GM12892 (cell line): ENCODE measurements around the gene CAPN5.

Source experiments
- DNase-seq: peaks from one replicate; pipeline ENCODE4 v3.0.0; 2011; ENCODE audit not compliant: insufficient read length
- FAIRE-seq: peaks from 2 replicates; lab custom pipeline; 2011; peaks lifted over from hg19 to GRCh38; lab: Jason Lieb, UNC
- POLR2A ChIP-seq: IDR thresholded peaks from 2 replicates; pipeline ENCODE4 v1.6.1; 2011; ENCODE audit warnings: low read depth, low read length, control low read depth
- POLR2AphosphoS5 ChIP-seq: IDR thresholded peaks from 2 replicates; pipeline ENCODE4 v1.6.1; 2011; ENCODE audit warnings: low read depth, low read length, control low read depth
- TAF1 ChIP-seq: IDR thresholded peaks from 2 replicates; pipeline ENCODE4 v1.6.1; 2011; ENCODE audit warnings: low read depth, mild to moderate bottlenecking, control low read depth, low read length, borderline replicate concordance

CAPN5 gene

DNA sequence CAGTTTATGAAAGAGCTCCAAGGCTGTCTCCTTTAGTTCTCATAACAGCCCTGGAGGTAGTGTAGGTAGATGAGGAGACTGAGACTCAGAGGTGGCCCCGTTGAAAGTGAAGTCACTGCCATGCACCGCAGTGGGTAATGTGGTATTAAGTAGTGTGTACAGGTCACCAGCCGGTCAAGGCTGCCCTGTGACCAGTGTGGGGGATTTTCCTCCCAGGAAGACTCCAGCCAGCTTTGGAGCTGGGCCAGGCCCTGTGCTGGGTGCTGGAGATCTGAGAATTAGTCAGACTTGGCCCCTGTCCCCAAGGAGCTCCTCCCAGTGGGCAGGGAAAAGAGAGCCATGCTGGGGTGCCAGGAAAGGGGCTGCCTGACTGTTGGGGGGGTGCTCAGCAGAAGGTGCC, 41.2 kb downstream of the CAPN5 start:
- FAIRE-seq (no peak), DNase-seq (no peak)
- TF ChIP-seq POLR2A = no peak

DNA sequence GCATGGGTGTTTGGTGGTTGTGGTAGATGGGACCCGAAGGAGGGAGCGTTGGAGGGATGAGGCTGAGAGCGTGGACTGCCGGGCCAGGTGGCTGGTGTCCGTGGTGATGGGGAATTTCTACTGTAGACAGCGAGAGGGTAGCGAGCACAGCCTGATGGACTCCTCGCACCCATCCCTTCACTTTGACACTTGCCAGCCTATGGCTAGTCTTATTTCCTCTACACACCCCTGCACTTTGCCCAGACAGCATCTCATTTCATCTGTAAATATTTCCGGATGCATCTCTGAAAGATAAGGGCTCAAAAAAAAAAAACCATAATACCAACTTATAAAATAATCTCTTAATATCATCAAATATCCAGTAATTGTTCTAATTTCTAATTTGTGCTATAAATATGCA, 41.7 kb downstream of the CAPN5 start:
- DNase-seq (no peak), FAIRE-seq (no peak)
- TF ChIP-seq POLR2A (no peak), TAF1 (no peak), POLR2AphosphoS5 (no peak)

DNA sequence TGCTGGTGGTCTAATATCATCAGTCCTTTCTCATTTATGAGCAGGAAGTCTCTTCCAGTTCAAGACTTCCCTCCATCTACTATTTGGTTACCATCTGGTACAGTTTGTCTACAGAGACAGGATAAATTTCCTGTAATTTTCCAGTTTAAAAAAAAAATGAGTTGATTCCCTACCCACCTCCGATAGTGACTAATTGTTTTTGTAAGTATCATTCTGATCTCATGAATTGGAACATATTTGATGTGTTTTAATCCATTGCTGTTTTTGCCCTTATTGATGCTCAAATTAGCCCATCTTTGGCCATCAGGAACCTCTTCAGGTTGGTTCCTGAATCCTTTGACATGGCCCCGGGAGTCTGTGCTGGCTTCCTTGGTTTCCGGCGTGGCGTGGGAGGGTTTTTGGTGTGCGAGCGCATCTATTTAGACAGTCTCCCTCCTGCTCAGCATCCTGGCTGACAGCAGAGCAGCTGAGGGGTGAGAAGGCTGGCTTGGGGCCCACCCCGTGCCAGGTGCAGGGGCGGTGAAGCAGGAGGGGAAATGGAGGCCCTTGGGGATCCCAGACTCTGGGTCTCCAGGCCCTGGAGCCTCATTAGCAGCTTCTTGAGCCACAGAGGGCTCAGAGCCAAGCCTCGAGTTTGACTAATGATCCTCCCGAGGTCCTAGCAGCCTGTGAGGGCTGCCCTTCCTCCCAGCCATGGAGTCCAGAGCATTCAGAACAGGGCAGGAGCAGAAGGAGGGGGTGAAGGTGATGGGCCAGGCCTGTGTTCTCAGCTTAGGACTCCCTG, 42.7 kb downstream of the CAPN5 start:
- DNase-seq = no peak
- TF ChIP-seq POLR2A (no peak), TAF1 (no peak), POLR2AphosphoS5 (no peak)
- FAIRE-seq = no peak

DNA sequence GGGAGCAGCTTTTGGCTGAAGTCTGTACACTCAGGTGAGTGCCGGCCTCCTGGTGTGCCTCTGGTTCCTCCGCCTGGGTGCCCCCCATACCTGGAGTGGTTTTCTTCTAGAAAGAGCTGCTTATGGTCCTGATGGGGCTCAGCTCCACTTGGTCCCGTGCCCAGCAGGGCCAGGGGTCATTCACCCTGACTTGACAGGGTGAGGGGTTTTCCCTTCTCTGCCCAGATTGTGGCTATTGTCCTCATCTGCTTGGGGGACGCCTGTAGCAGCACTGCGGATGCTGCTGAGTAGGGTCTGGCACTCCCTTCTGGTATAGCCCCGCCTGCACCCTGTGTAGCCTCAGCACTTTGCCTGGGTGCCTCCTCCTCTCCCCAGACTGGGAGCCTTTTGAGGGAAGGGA, 44.1 kb downstream of the CAPN5 start:
- TF ChIP-seq TAF1 = no peak
- no peak for FAIRE-seq
- no peak for DNase-seq

DNA sequence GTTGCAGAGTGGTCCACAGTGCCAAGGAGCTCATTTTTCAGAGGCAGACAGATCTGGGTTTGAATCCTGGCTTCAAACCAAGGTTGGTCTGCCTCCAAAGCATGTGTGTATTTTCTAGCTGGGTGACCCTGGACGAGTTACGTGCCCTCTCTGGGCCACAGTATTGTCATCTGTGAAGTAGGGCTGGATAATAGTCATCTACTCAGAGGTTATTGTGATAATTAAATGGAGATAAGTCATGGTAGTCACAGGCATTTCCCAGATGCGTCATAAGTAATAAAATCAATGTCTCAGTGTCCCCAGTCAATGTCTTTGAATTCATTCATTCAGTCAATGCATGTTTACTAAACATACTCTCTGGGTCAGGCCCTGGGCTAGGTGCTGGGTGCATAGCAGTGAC, 44.5 kb downstream of the CAPN5 start:
- DNase-seq (no peak), FAIRE-seq (no peak)
- TF ChIP-seq POLR2AphosphoS5 = no peak
- TF ChIP-seq TAF1 = no peak
- TF ChIP-seq POLR2A = no peak

DNA sequence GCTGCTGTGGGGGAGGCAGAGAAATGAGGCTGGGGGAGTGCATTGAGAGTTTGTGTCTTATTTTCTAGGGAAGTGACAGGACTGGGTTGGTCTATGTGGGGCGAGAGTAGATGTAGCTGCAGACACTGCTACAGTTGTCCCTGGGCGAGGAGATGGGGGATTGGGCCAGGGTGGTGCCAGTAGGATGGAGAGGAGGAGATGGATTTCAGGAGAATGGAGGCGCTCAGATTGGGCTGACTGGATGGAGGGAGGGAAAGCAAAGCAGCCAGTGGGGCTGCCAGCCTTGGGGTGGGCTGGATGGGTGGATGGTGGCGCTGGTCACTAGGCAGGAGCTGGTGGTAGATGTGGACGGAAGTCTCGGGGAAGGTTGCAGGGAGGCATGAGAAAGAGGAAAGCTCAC, 45.2 kb downstream of the CAPN5 start:
- TF ChIP-seq TAF1 = no peak
- no peak for TF ChIP-seq POLR2AphosphoS5
- no peak for TF ChIP-seq POLR2A
- FAIRE-seq (no peak), DNase-seq (no peak)

DNA sequence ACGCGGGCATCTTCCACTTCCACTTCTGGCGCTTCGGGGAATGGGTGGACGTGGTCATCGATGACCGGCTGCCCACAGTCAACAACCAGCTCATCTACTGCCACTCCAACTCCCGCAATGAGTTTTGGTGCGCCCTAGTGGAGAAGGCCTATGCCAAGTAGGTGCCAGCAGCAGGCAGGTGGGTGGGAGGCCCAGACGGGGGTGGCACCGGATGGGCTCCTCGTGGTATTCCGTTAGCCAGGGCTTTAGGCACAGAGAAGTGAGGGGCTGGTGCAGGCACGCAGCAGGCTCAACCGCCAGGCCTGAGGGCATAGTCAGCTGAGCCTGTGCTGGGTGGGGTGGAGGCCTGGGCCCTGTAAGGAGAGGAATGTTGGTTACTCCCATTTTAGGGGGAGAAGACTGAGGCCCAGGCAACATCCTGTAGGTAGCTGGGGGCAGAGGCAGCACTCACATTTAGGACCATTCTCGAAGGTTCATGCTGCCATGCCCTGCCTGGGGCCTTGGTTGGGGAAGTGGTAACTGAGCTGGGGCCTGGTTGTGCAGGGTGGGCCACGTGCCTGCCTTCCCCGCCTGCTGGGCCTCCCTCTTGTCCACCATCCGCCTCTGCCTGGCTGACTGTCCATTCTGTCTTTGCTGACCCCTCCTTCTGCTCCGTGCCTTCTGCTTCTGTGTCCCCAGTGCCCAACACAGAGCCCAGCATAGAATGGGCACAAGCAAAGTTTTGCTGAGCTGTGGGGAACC, 46.0 kb downstream of the CAPN5 start:
- TF ChIP-seq POLR2A (no peak), POLR2AphosphoS5 (no peak), TAF1 (no peak)
- DNase-seq = no peak
- FAIRE-seq = no peak

DNA sequence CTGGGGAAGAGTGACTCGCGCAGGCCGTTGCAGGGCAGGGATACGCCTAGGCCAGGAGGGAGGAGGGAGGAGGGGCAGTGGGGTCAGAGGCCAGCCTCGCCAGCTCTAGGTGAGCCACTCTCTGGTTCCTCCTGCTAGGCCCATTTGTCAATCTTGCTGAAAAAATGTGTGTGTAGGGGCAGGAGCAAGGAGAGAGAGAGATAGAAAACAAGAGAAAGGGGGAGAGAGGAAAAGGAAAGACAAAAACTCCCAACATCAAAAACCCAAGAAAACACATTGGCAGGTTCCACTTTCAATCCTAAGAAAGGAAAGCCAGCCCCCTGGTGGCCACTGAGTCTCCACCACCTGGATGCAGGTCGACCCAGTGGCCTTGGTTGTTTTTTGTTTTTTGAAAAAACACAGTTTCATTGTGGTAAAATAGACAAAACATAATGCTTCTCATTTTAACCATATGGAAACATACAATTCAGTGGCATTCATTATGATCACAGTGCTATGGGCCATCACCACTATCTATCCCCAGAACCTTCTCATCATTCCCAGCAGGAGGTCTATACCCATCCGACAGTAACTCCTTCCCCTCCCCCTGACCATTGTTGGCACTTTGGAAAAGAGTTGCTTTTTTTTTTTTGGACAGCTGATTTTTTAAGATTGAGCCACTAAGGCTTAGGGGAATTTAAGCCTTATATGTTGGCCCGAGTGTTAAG, 46.8 kb downstream of the CAPN5 start:
- no peak for TF ChIP-seq POLR2A
- TF ChIP-seq TAF1 = no peak
- no peak for TF ChIP-seq POLR2AphosphoS5
- FAIRE-seq (no peak), DNase-seq (no peak)

DNA sequence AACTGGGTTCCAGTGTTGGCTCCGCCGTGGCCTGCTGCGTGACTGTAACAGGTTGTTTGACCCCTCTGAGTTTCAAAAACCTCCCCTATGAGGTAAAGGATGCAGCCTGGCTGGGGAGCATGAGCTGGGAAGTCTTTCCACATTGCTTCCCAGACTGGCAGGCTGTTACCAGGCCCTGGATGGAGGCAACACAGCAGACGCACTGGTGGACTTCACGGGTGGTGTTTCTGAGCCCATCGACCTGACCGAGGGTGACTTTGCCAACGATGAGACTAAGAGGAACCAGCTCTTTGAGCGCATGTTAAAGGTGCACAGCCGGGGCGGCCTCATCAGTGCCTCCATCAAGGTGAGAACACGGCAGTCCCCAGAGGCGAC, 47.3 kb downstream of the CAPN5 start:
- DNase-seq = no peak
- TF ChIP-seq POLR2A (no peak), POLR2AphosphoS5 (no peak), TAF1 (no peak)
- FAIRE-seq = no peak

DNA sequence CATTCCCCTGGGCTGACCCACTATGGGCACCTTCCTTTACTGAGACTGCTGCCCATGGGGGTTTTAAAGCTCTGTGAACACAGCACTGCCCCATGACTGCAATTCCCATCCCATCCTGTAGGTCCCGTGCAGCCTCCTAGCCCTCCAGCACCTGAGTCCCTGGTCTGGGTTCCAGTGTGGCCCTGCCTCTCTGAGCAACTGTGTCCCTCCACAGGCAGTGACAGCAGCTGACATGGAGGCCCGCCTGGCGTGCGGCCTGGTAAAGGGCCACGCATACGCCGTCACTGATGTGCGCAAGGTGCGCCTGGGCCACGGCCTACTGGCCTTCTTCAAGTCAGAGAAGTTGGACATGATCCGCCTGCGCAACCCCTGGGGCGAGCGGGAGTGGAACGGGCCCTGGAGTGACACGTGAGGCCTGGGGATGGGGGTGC, 48.4 kb downstream of the CAPN5 start:
- FAIRE-seq = no peak
- TF ChIP-seq POLR2AphosphoS5 (no peak), TAF1 (no peak), POLR2A (no peak)
- no peak for DNase-seq

DNA sequence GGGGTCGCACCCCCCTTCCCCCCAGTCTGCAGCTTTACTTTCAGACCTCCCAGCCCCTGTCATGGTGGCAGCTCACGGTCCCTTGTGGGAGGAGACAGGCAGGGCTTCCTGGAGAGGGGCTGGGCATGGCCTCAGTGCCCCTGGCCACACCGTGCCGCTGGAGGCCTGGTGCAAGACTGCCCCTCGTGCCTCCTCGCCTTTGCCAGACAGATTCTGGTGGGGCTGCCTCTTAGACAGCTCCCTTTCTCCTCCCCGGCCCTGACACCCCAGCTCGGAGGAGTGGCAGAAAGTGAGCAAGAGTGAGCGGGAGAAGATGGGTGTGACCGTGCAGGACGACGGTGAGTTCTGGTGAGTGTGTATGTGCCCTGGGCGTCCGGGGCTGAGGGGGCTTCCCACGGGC, 49.2 kb downstream of the CAPN5 start:
- FAIRE-seq (no peak), DNase-seq (no peak)
- no peak for TF ChIP-seq POLR2AphosphoS5
- TF ChIP-seq TAF1 = no peak
- TF ChIP-seq POLR2A = no peak
